Activated CD8-positive, alpha-beta T cell treated with anti-CD3 and anti-CD28 coated beads, Interleukin-2, amount 10 ng/mL, durations not matched to agents 7 days and 5 days (primary cell): ENCODE data around the gene PEX10. TPM values are rescaled to one million over a fixed set of nuclear protein-coding genes. Genes with fewer than 3 reads are reported as not detected.

Experiments
- ATAC-seq: fragments of 150-1000 bp; cut with Tn5 transposase; one replicate; pipeline ENCODE4 v1.10.0; 2021; ENCODE audit warnings: moderate library complexity
- CTCF ChIA-PET: fragments of 350-600 bp; sonication (Branson Sonifier 250); formaldehyde crosslinking; loops from one replicate; lab custom pipeline; 2021; ENCODE audit warnings: antibody characterized with exemption; lab: Charles Lee
- POLR2A ChIA-PET: fragments of 350-600 bp; sonication (Branson Sonifier 250); formaldehyde crosslinking; loops from one replicate; lab custom pipeline; 2021; ENCODE audit warnings: antibody characterized with exemption; lab: Charles Lee
- DNase-seq: peaks from one replicate; pipeline ENCODE4 v3.0.0-alpha.2; 2020
- H3K27ac Mint-ChIP-seq: one replicate; pipeline ENCODE4 v1.8.0; 2021; ENCODE audit warnings: mild to moderate bottlenecking, mixed read lengths
- H3K27me3 Mint-ChIP-seq: one replicate; pipeline ENCODE4 v1.8.0; 2021; ENCODE audit warnings: low read depth, mixed read lengths
- H3K36me3 Mint-ChIP-seq: one replicate; pipeline ENCODE4 v1.8.0; 2021; ENCODE audit warnings: low read depth, mixed read lengths
- H3K4me1 Mint-ChIP-seq: one replicate; pipeline ENCODE4 v1.8.0; 2021; ENCODE audit warnings: low read depth, mixed read lengths
- H3K4me3 Mint-ChIP-seq: one replicate; pipeline ENCODE4 v1.8.0; 2021; ENCODE audit warnings: mild to moderate bottlenecking, mixed read lengths
- H3K9me3 Mint-ChIP-seq: one replicate; pipeline ENCODE4 v1.8.0; 2022; ENCODE audit warnings: mixed read lengths; ENCODE audit not compliant: insufficient read depth
- total RNA-seq, 2 experiments: library from RNA; stranded (reverse); gene quantifications; one replicate each; pipeline ENCODE4 v1.2.3, GENCODE V29; 2021

PEX10 gene
- total RNA-seq, 2 experiments from 2014 or later = 10.3 to 12.3 TPM

DNA sequence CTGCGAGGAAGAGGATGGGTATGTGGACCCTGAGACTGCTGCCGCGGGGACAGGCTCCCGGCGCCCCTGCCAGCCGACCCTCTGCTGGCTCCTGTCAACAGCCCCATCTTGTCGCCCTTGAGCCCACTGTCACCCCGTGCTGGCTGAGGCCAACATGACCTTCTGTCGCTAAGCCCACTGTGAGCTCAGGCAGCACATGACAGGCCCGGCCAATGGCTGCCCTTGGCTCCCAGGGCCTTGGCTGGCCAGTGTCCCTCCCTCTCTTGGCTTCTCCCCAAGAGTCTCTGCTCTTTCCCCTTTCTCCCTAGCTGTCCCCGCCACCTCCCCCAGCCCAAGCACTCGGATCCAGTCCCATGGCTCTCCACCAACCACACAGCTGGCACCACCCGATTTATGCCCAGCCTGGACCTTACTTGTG lies 3.5 kb downstream of the PEX10 start:
- H3K9me3 Mint-ChIP-seq = no peaks in the 10 kb centered on the region
- H3K4me3 Mint-ChIP-seq = no peak overlapping the region
- ChIA-PET CTCF (no interaction called here), POLR2A (interaction anchor here (0.9 to 1.4 kb wide), 2 partner anchors 9 to 17 kb away, joined by 3 to 4 read pairs; partner anchors contain the start of genes MORN1 and RER1)
- no peak overlapping the region for H3K27ac Mint-ChIP-seq
- ATAC-seq = no peak
- H3K36me3 Mint-ChIP-seq = peaks cover 14% of the 10 kb centered on the region
- H3K27me3 Mint-ChIP-seq = no peaks in the 10 kb centered on the region
- no peak for DNase-seq
- H3K4me1 Mint-ChIP-seq = peaks cover 19% of the 10 kb centered on the region

DNA sequence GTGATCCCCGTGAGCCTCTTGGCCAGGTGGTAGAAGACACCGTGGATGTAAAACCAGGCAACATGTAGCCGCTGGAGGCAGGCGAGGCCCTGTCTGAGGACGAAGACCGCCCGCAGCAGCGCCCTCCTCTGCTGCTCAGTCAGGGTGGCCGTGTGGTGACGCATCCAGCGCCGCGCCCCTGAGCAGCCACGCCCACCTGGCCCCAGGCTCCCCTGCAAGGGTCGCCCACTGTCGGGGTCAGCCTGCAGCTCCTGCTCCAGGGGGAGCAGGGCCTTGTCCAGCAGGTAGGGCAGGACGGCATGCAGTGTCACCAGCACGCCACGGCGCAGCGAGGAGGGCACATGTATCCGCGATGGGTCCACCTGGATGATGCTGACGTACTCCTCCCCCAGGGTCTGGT lies 3.9 kb downstream of the PEX10 start:
- Mint-ChIP-seq H3K36me3 (peaks cover 17% of the 10 kb centered on the region), H3K27ac (no peak overlapping the region), H3K4me1 (peaks cover 16% of the 10 kb centered on the region), H3K4me3 (no peak overlapping the region), H3K27me3 (no peaks in the 10 kb centered on the region), H3K9me3 (no peaks in the 10 kb centered on the region)
- ATAC-seq (no peak), DNase-seq (no peak)
- ChIA-PET CTCF (interaction anchor here (1.1 kb wide), 1 partner anchor 27 kb away, joined by 3 read pairs; no protein-coding TSS in a partner anchor), POLR2A (interaction anchor here (1.4 kb wide), 1 partner anchor 17 kb away, joined by 3 read pairs; the partner anchor contains the start of genes MORN1 and RER1)

DNA sequence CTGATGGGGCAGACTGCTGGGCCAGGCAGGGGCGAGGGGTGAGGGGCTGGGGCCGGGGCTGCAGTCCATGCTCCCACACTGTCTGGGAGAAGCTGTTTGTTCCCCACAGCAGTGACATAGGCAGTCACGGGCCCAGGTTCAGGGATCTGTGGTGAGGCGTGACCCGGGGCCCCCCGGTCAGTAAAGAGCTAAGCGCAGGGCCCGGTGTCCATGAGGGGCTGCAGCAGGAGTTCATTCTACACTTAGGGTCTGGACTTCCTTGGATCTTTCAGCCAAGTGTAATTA lies 4.4 kb downstream of the PEX10 start:
- Mint-ChIP-seq H3K36me3 (peaks cover 20% of the 10 kb centered on the region), H3K4me3 (no peak overlapping the region), H3K4me1 (peaks cover 16% of the 10 kb centered on the region), H3K9me3 (no peaks in the 10 kb centered on the region), H3K27ac (no peak overlapping the region), H3K27me3 (no peaks in the 10 kb centered on the region)
- DNase-seq (no peak), ATAC-seq (no peak)
- ChIA-PET CTCF (interaction anchor here (1.1 kb wide), 1 partner anchor 26 kb away, joined by 3 read pairs; no protein-coding TSS in a partner anchor), POLR2A (interaction anchor here (1.4 kb wide), 1 partner anchor 16 kb away, joined by 3 read pairs; the partner anchor contains the start of genes MORN1 and RER1)

DNA sequence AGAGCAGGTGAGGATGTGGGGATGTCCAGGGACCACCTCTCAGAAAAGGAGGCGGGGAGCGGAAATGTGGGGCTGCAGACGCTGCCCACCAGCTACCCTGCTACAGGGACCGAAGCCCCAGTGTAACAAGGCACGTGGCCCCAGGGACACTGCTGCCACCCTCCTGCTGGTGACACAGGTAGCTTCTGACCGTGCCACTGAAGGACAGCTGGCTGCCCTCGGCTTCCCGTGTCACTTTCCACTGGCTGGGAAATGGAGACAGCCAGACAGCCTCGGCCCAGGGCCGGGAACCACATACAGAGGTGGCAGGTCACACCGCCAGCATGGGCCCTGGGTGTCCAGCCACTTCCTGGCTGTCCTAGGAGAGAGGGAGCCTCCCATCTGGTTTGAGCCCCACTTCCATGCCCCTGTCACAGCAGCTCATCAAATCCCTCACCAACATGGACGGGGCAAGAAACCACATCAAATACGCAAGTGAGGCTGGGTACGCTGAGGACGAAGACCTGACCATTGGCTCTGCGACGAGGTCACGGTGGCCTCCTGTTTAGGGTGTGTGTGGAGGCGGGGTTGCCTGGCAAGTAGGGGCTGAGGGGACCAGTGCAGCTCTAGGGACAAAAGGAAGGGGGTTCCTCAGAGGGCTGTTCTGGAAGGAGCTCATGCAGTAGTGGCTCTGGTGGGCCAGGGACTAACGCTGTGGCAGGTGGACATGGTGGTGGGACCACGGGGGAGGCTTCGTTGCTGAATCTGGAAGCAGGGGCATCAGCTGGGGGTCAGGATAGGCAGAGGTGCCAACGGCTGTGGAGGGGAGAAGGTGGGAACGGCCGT lies 5.0 kb downstream of the PEX10 start:
- ATAC-seq (no peak), DNase-seq (no peak)
- Mint-ChIP-seq H3K9me3 (no peaks in the 10 kb centered on the region), H3K36me3 (peaks cover 24% of the 10 kb centered on the region), H3K4me1 (peaks cover 16% of the 10 kb centered on the region), H3K27me3 (no peaks in the 10 kb centered on the region), H3K27ac (no peak overlapping the region), H3K4me3 (no peak overlapping the region)
- CTCF ChIA-PET = interaction anchor here (1.1 to 1.3 kb wide), 2 partner anchors 26 to 213 kb away, joined by 3 to 4 read pairs; partner anchors contain the start of gene FAAP20
- POLR2A ChIA-PET = no interaction called here

DNA sequence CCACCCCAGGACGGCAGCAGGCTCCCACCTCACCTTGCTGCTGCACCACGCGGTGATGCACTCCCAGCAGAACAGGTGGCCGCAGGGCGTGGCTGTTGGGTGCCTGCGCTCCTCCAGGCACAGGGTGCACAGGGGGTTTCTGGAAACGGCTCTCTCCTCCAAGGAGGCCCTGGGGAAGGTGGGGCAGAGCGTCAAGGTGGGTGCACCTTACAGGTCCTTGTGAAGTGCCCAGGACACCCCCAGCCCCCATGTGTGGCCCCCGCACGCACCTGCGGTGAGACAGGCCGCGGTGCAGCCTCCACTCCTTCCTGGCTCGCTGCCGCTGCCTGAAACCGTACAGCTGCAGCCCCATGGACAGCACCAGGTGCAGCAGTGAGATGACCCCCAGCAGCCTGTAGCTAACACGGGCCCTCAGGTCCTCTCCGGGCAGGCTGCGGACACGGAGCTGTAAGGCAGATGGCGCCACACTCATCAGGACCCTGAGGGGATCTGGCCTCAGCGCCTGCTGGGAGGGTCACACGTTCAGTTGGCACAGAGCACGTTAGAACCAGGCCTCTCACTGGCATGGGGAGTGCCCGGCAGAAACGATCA lies 5.8 kb downstream of the PEX10 start:
- DNase-seq (no peak), ATAC-seq (peak; percentile 5)
- ChIA-PET CTCF (interaction anchor here (1.3 kb wide), 1 partner anchor 212 kb away, joined by 4 read pairs; the partner anchor contains the start of gene FAAP20), POLR2A (interaction anchor here (1.5 kb wide), 1 partner anchor 14 kb away, joined by 3 read pairs; no protein-coding TSS in a partner anchor)
- no peak overlapping the region for H3K27ac Mint-ChIP-seq
- no peaks in the 10 kb centered on the region for H3K27me3 Mint-ChIP-seq
- no peak overlapping the region for H3K4me3 Mint-ChIP-seq
- peaks cover 32% of the 10 kb centered on the region for H3K36me3 Mint-ChIP-seq
- no peaks in the 10 kb centered on the region for H3K9me3 Mint-ChIP-seq
- peaks cover 16% of the 10 kb centered on the region for H3K4me1 Mint-ChIP-seq

DNA sequence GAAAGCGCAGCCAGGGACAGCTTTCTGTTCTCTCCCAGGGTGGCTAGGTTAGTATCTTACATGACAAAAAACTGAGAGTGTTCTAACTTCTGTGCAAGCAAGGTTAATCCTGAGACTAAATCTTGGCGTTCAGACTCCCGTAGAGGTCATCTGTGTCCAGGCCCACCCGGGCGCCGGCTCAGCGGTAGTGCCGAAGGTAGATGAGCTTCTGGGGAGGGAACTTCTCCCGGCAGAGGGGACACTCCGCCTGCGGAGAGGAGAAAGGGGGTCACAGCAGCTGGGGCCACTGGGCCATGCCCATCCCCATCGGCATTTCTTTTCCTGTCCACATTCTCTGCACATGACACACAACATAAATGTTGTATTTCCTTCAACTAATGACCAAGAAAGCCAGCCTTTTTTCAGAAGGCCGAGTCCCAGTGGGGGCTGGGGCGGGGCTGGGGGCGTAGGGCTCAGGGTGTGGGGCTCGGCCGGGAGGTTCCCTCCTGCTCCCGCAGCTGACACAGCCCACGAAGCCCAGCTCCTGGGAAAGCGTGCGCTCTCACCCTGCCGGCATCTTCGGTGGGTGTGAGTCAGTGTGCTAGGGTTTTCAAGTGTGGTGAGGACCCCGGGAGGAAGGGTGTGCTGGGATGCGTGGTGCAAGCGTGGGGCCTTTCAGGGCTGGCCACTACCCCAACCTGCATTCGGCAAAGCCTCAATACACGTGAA lies 6.6 kb downstream of the PEX10 start:
- CTCF ChIA-PET = no interaction called here
- H3K27ac Mint-ChIP-seq = no peak overlapping the region
- ATAC-seq = no peak

DNA sequence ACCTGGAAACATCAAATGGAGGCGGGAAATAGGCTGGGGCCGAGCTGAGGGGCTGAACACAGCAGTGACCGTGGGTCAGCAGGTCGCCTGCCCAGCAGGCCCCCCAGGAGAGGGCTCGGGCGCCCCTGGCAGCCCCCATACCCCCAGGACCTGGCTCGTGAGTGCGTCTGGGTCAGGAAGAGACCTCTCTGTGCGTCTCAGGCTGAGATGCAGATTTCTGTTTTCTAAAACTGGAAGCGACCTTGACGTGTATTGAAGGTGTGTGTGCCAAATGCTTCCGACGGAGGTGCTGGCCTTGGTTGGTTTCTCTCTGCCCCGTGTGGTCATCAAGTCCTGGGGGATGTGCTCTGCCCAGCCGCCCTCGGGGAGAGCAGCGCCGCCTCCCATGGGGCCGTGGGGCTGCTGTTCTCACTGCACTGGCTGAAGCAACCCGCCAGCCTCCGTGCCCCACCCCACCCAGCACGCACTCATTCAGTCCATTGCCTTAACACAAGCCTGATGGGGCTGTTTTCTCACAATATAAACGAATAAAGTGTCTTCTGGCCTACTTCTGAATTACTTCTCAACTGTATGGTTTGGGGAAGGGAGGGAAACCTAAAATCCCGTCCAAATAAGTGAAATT lies 7.4 kb downstream of the PEX10 start:
- POLR2A ChIA-PET = interaction anchor here (1.5 kb wide), 1 partner anchor 12 kb away, joined by 3 read pairs; no protein-coding TSS in a partner anchor
- Mint-ChIP-seq H3K4me1 (peaks cover 12% of the 10 kb centered on the region), H3K9me3 (no peaks in the 10 kb centered on the region), H3K27ac (no peak overlapping the region), H3K36me3 (peaks cover 45% of the 10 kb centered on the region), H3K27me3 (no peaks in the 10 kb centered on the region), H3K4me3 (no peak overlapping the region)
- ATAC-seq = no peak
- no peak for DNase-seq
- CTCF ChIA-PET = no interaction called here

More for the DNA sequence above, 6.6 kb downstream of the PEX10 start:
- POLR2A ChIA-PET = interaction anchor here (1.5 kb wide), 1 partner anchor 13 kb away, joined by 3 read pairs; no protein-coding TSS in a partner anchor
- no peak overlapping the region for H3K4me3 Mint-ChIP-seq
- H3K36me3 Mint-ChIP-seq = peaks cover 37% of the 10 kb centered on the region
- H3K27me3 Mint-ChIP-seq = no peaks in the 10 kb centered on the region
- no peak for DNase-seq
- H3K4me1 Mint-ChIP-seq = peaks cover 15% of the 10 kb centered on the region
- H3K9me3 Mint-ChIP-seq = no peaks in the 10 kb centered on the region

DNA sequence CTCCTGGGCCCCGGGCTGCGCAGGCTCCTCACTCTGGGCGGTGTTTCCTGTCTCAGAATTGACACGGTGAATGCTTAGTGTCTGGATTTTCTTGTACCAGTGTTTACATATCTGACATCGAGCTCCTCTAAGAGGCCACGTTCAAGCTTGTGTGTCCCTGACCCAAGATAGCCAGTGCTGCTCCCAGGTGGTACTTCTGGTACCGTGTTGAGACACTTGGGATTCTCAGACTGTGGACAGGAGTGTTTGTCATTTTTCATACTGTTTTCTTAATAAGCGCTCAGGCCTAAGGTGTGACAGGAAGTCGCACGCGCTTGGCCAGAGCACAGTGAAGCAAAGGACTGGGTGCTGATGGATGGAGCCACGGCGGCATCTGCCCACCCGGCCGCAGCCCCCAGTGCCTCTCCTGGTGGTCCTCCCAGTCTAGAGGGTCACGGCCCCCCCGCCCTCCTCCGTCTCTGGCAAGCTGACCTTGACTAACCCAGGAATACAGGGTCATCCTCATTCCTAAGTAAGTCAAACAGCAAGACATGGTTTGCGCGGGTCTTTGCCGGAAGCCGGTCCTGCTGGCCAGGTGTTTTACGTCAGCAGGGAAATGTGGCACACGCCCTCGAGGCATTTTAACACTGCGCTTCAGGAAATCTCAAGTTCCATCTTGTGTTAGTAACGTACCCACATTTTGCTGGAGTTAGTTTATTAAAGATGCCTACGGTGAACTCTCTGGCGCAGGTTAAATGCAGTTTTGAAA lies 8.0 kb downstream of the PEX10 start:
- Mint-ChIP-seq H3K36me3 (peaks cover 50% of the 10 kb centered on the region), H3K27ac (no peak overlapping the region), H3K27me3 (no peaks in the 10 kb centered on the region), H3K9me3 (no peaks in the 10 kb centered on the region), H3K4me1 (peaks cover 12% of the 10 kb centered on the region), H3K4me3 (no peak overlapping the region)
- ChIA-PET POLR2A (no interaction called here), CTCF (interaction anchor here (1.0 kb wide), 1 partner anchor 10 kb away, joined by 3 read pairs; no protein-coding TSS in a partner anchor)
- ATAC-seq (no peak), DNase-seq (no peak)

DNA sequence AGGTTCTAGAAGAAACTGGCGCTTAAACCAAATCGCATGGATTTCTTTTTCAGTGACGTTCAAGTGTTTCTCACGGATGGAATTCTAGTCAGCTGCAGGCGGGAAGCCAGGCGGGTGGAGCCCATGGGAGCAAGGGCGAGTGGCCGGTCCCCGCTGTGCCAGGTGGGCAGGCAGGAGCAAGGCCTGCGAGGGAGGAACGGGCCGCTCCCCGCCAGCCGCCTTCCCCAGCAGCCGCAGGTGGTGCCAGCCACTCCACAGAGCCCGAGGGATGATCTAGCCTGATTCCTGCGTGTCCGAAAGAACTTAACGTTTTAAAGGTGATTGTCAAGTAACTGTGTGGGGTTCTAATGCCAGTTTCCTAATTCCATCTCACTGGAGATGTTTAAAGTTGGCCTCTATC lies 9.1 kb downstream of the PEX10 start:
- H3K36me3 Mint-ChIP-seq = peaks cover 55% of the 10 kb centered on the region
- CTCF ChIA-PET = no interaction called here
- no peaks in the 10 kb centered on the region for H3K27me3 Mint-ChIP-seq

DNA sequence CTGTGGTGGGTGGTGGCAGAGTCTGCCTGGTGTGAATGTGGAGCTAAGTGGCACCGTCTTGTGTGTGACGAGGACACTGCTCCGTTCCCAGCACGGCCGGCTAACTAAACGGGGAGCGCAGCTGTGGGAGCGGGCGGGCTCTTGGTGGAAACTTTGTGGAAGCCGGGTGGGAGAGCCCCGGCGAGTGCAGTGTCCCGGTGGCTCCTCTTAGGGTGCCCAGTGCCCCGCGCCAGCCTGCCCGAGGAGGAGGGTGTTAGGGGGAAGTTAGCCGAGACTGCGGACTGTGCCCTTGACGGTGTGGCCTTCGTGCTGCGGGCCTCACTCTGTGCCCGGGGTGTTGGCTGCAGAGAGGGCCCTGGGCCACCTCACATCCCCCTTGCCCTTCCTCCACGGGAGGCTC lies 9.9 kb downstream of the PEX10 start:
- no peaks in the 10 kb centered on the region for H3K27me3 Mint-ChIP-seq
- ChIA-PET POLR2A (no interaction called here), CTCF (no interaction called here)
- H3K9me3 Mint-ChIP-seq = no peaks in the 10 kb centered on the region
- peak overlapping the region; percentile 43 for H3K27ac Mint-ChIP-seq
- no peak overlapping the region for H3K4me3 Mint-ChIP-seq
- peaks cover 12% of the 10 kb centered on the region for H3K4me1 Mint-ChIP-seq
- peaks cover 58% of the 10 kb centered on the region for H3K36me3 Mint-ChIP-seq
- DNase-seq (no peak), ATAC-seq (no peak)

More for the DNA sequence above, 9.1 kb downstream of the PEX10 start:
- DNase-seq (no peak), ATAC-seq (no peak)
- Mint-ChIP-seq H3K27ac (no peak overlapping the region), H3K4me1 (peaks cover 12% of the 10 kb centered on the region), H3K4me3 (no peak overlapping the region), H3K9me3 (no peaks in the 10 kb centered on the region)
- POLR2A ChIA-PET = no interaction called here
